ENCODE results near the gene EID1. TPM values are rescaled to one million over a fixed set of nuclear protein-coding genes. Genes with fewer than 3 reads are reported as not detected.
A peak's percentile ranks its signal among the peaks of the same experiment; 100 is the strongest.

The EID1 gene
- total RNA-seq, 1 donor from 2014 or later = 132 TPM

GRCh38 chr15:48868536-48868935, 9.4 kb upstream of the EID1 start:
- DNase-seq (ENCODE audit: low read depth in 2 of 2) = peak in 1 of 2 donors; percentile 77

GRCh38 chr15:48869966-48870365, 8.0 kb upstream of the EID1 start:
- DNase-seq (ENCODE audit: low read depth in 2 of 2) = no peak

GRCh38 chr15:48871542-48871941, 6.4 kb upstream of the EID1 start:
- DNase-seq (ENCODE audit: low read depth in 2 of 2) = no peak

DNA sequence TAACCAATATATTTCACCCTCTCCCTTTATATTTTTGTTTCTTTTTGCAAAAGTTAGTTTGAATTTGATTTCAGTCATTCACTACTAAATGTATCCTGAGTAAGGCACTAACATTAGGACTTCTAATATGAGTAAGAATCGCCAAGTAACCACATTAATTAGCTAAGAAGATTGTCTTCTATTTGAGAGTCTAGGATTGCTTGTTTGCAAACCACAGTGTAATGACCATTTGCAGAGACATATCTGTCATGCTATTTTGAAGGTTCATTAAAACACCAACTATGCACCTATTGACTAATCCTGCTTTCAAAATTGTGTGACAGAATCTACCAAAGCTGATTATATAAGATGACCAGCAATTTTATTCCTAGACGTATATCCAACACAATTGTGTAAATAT, 5.3 kb upstream of the EID1 start:
- DNase-seq (ENCODE audit: low read depth in 2 of 2) = no peak

DNA sequence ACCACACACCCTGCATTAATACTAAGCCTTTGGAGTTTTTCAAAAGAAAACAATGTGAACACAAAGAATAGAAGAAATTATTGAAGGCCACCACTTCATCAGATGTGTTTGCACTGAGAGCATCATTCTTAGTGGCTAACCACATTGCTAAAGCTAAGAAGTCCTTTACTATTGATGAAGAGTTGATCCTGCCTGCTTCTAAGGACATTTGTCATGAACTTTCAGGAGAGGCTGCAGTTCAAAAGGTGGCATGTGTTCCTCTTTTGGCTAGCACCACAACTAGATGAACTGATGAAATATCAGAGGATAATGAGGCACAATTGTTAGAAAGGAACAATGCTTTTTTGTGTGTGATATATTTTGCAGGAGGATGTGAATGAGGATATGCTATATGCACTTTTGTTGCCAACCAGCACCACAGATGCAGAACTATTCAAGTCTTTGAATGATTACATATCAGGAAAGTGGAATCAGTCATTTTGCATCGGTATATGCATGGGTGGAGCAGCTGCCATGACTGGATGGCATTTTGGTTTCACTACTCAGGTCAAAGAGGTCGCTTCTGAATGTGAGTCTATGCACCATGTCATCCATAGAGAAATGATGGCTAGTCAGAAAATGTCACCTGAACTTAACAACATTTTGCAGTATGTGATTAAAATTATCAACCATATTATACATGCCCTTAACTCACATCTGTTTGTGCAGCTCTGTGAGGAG, 2.5 kb upstream of the EID1 start:
- DNase-seq (ENCODE audit: low read depth in 2 of 2) = no peak

GRCh38 chr15:48876057-48876456, 1.9 kb upstream of the EID1 start:
- no peak for DNase-seq (ENCODE audit: low read depth in 2 of 2)

GRCh38 chr15:48880070-48880634, 2.2 kb downstream of the EID1 start:
- DNase-seq (ENCODE audit: low read depth in 2 of 2) = no peak

- DNase-seq (ENCODE audit: low read depth in 2 of 2) = no peak
Observed at GRCh38 chr15:48883699-48884098, 5.8 kb downstream of the EID1 start.

- no peak for DNase-seq (ENCODE audit: low read depth in 2 of 2)
Observed at GRCh38 chr15:48887144-48887543, 9.2 kb downstream of the EID1 start.

GRCh38 chr15:48888191-48888590, 10.3 kb downstream of the EID1 start:
- no peak for DNase-seq (ENCODE audit: low read depth in 2 of 2)

DNA sequence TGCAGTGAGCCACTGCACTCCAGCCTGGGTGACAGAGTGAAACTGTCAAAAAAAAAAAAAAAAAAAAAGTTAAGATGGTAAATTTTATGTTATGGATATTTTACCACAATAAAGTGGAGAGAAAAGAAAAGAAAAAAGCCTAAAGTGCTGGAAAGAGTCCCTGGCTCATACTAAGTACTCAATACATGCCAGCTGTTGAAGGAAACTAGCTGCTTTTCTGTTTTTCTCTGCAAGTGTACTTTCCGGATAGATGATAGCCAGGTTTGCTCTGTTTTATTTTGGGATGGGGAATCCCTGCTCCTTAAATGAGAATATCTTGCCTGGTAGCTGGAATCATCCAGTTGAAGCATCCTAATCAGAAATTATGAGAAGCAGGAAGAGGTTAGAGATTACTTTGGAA, 10.9 kb downstream of the EID1 start:
- DNase-seq (ENCODE audit: low read depth in 2 of 2) = no peak

- DNase-seq (ENCODE audit: low read depth in 2 of 2) = no peak
Observed at GRCh38 chr15:48889925-48890324, 12.0 kb downstream of the EID1 start.

DNA sequence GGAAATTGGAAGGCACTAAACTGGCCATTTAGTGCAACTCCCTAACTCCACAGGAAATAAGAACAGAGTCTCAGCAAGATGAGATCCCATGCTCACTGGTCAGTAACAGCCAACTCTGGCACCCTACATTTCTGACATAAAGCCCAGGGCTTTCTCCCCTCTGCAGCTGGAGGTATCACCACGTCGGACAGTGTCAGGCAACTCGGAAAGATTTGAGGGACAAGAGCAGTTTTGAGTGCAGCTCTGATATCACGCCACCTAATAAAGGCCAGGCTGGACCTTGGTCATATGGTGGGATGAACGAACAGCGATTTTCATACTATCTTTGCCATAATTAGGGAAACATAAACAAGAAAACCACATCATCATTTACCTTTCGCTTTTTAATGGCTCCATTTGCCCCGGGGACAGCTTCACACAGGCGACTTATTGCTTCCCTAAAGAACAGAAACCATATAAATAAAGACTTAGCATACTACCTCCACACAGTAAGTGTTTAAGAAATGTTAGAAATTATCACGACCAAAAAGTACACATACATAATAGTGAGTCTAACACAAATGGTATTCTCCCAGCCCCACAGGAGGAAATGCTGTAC, 12.5 kb downstream of the EID1 start:
- no peak for DNase-seq (ENCODE audit: low read depth in 2 of 2)

DNA sequence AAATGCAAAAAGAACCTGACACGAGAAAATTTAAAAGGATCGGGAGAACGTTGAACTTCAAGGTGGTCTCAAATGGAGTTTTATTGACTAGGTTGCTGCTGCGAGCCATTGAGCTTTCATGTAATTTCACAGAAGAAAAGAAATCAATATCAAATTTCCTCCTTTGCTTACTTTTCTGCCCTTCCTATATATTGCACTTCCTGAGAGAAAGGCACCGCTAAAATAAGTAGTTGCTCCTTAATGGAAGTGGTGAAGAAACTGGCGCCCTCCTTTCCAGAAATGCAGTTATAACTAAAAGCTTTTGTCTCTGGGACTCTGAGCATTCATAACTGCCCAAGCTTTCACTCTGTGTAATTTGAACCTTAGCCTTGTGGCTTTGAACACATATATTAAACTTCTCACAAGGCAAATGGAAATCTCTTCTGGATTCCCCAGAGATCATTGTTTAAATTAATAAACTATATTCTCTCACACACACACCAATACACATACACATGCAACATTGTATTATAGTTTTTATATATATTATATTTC, 13.4 kb downstream of the EID1 start:
- no peak for DNase-seq (ENCODE audit: low read depth in 2 of 2)

DNA sequence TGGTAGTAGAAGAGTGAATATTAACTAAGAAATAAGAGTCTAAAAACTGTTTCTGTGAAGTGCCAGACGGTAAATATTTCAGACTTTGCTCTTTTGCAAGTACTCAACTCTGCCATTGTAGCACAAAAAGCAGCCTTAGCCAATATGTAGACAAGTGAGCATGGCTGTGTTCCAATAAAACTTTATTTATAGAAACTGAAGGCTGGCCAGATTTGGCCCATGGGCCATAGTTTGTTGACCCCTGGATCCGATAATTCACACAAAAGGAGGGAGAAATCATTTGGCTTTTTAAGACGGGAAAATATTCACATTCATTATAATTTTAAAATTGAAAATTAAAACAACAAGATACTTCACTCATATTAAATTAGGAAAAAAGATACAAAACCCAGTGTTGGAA, 15.4 kb downstream of the EID1 start:
- DNase-seq (ENCODE audit: low read depth in 2 of 2) = no peak

DNA sequence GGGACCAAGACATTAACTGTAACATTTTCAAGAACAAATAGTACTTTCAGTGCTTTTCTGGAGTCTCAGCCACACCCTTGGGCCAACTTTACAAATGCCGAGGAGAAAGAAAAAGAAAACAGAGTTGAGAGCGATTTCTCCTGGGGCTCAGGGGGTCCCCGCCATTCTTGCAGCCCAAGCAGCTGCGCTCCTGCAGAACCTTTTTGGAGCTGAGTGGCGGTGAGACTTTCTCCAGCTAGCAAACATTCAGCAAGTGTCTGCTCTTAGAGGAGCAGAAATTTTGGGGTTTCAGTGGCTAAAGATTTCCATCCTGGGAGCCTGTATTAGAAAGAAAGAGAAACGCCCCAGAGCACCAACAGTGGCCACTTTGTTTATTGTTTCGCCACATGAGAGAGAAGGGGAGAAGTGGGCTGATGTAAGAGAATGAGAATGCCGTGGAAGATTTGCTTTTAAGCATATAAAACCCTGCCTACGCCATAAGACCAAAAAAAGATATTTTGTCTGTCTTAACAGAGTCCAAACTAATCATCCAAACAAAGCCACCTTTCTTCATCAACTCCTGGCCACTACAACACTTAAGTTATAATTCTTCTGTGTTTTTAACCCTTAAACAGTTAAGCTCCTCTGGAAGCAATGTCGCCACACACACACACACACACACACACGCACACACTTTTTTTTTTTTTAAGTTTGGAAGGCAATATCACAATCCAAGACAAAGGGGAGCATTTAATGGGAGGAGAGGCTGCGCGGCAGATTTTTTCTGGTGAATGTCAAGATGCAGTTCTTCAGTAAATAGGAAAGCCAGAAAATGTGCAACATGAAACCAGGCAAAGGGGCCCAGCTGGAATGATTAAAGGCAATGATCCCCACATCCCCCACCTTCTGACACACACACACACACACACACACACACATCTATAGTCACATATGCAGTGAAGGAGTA, 19.2 kb downstream of the EID1 start:
- no peak for DNase-seq (ENCODE audit: low read depth in 2 of 2)

DNA sequence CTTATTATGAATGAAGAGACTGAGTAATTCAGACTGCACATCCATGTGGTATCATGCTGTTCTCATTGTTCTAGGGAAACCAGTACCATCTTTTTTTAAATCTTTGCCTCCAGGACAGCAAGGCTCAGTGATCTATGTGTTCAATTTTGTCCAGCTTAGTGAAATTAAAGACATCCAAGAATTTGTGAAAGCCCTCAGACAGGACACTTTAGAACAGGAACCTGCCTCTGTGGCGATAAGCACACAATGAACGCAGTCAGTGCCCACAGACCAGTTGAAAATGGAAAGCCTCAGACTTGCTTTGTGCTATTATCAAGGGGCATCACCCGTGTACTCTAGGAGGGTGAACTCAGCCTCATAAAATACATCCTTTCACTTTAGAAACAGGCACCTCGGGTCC, 20.1 kb downstream of the EID1 start:
- DNase-seq (ENCODE audit: low read depth in 2 of 2) = no peak

DNA sequence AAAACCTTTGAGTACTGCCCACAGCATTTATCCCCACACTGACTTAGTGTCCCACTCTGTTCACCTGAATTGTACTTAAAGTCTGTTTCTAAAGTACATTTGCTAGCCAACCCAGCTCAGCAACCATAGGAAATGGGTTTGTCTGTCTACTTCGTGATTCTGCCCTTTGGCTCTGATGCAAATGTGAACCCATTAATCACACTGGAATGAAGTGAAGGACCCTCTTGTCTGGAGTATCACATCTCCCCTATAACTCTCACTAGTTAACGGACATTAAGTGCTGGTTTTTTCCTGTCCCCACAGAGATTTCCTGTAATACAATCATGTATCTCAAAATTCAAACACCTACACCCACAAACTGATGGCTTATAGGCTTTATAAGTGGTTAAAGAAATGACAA, 20.5 kb downstream of the EID1 start:
- no peak for DNase-seq (ENCODE audit: low read depth in 2 of 2)

DNA sequence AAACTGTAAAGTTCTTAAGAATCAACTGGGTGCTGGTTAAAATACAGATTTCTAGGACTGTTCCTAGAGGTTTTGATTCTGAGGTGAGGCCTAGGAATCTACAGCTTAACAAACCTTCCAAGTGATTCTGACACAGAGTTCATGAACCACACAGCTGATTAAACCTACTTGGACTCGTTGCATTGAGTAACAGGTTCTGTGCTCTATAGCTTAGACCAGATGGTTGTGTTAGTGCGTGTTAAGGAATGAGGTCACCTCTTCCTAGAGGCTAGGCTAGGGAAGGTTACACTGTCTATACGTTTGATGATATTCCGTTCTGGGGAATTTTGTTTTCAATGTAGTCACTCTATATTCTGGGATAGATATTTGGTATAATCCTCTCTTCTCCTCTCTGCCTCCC, 21.9 kb downstream of the EID1 start:
- no peak for DNase-seq (ENCODE audit: low read depth in 2 of 2)

- no peak for DNase-seq (ENCODE audit: low read depth in 2 of 2)
Observed at GRCh38 chr15:48904758-48905157, 26.8 kb downstream of the EID1 start.

- no peak for DNase-seq (ENCODE audit: low read depth in 2 of 2)
Observed at GRCh38 chr15:48905216-48905615, 27.3 kb downstream of the EID1 start.

- no peak for DNase-seq (ENCODE audit: low read depth in 2 of 2)
Observed at GRCh38 chr15:48905847-48906246, 27.9 kb downstream of the EID1 start.

Measured in lung microvascular endothelial cell (primary cell).